Measurements from ENCODE around the gene PRR14.
A peak's percentile ranks its signal among the peaks of the same experiment; 100 is the strongest.

PRR14 gene

DNA sequence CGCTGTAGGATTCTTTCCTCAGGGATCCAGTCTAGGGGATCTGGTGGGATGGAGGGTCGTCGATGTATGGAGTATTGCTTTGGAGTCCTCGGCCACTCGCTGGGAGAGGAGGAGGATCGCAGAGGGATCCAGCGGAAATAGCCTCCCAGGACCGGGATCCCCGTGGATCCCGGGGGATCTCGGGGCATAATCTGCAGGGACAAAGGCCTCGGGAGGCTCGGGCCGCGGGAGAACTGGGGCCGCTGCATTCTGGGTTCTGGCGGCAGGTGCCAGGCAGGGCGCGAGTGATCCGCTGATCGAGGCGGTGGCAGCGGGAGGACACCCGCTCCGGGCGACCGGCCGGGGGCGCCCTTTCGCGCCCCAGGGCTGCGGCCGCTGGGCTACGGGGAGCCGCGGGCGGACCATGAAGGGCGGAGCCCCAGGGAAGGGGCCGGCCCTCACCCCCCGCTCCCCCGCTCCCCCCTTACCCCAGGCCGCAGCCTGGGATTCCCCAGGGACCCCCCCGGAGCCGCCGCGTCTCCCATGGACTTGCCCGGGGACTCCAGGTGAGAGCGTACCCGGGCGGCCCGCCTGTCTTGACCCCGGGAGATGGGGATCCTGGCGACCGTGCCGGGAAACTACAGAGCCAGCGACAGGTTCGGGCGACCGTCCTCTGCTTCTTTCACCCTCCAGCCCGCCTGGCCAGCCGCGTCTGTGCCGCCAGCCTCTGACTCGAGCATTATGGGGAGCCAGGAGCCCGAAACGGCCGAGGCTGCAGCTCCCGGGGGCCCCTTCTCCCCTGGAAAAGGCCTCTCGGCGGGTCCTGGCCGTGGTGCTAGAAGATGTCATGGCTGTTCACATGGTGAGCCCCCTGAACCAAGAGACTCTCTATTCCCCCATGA is 604 bp downstream of the PRR14 start (continued):
- no peak for TF ChIP-seq ZNF362 (tag by site-specific recombination; IDR thresholded peaks at IDR 0.05)

DNA sequence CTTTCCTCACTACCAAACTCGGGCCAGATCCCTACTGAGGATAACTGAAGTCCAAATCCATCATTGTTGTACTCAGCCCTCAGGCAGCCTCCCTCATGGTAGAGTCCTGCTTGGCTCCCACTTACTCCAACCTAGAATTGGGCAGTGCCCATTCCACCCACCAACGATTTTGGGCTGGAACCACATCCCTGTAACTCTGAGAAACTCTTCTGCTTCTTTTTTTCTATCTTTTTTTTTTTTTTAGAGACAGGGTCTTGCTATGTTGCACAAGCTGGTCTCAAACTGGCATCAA is 1.2 kb downstream of the PRR14 start:
- Histone ChIP-seq H3K27ac (ENCODE audit: extremely low read depth, low read depth, low read length) (peak overlapping the region; percentile 64), H3K4me3 (ENCODE audit: low read depth, low read length) (peak overlapping the region; percentile 80), H3K9me3 (ENCODE audit: control insufficient read depth, insufficient read depth, low read depth, low read length) (no peaks in the 10 kb centered on the region), H3K36me3 (ENCODE audit: control insufficient read depth in 2 of 2, insufficient read depth in 1 of 2, low read length in 2 of 2) (peaks cover 17 to 49% of the 10 kb centered on the region in 2 experiments; a peak in 2 of 3 replicates), H3K4me1 (ENCODE audit: control insufficient read depth, insufficient read depth, low read length) (no peaks in the 10 kb centered on the region)
- TF ChIP-seq ZNF639 (tag by site-specific recombination; IDR thresholded peaks at IDR 0.05) = no peak
- TF ChIP-seq ZNF600 (tag by site-specific recombination; IDR thresholded peaks at IDR 0.05) = 0 out of 2 replicates have a peak, but pooled peaks have one; percentile 44
- no peak for TF ChIP-seq SP3 (tag by site-specific recombination; IDR thresholded peaks at IDR 0.05)
- TF ChIP-seq, protein P1, sequence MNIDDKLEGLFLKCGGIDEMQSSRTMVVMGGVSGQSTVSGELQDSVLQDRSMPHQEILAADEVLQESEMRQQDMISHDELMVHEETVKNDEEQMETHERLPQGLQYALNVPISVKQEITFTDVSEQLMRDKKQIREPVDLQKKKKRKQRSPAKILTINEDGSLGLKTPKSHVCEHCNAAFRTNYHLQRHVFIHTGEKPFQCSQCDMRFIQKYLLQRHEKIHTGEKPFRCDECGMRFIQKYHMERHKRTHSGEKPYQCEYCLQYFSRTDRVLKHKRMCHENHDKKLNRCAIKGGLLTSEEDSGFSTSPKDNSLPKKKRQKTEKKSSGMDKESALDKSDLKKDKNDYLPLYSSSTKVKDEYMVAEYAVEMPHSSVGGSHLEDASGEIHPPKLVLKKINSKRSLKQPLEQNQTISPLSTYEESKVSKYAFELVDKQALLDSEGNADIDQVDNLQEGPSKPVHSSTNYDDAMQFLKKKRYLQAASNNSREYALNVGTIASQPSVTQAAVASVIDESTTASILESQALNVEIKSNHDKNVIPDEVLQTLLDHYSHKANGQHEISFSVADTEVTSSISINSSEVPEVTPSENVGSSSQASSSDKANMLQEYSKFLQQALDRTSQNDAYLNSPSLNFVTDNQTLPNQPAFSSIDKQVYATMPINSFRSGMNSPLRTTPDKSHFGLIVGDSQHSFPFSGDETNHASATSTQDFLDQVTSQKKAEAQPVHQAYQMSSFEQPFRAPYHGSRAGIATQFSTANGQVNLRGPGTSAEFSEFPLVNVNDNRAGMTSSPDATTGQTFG (tag by site-specific recombination; IDR thresholded peaks at IDR 0.05; ENCODE audit: borderline replicate concordance) = no peak
- TF ChIP-seq ZBTB17 (tag by site-specific recombination; IDR thresholded peaks at IDR 0.05) = peak; percentile 22; the same call in 1 of the 2 replicates
- peak; percentile 86; the same call in 1 of the 2 replicates for TF ChIP-seq ZNF16 (tag by site-specific recombination; IDR thresholded peaks at IDR 0.05; ENCODE audit: low read depth)
- TF ChIP-seq ZSCAN30 (tag by site-specific recombination; IDR thresholded peaks at IDR 0.05) = no peak
- TF ChIP-seq, protein P2, sequence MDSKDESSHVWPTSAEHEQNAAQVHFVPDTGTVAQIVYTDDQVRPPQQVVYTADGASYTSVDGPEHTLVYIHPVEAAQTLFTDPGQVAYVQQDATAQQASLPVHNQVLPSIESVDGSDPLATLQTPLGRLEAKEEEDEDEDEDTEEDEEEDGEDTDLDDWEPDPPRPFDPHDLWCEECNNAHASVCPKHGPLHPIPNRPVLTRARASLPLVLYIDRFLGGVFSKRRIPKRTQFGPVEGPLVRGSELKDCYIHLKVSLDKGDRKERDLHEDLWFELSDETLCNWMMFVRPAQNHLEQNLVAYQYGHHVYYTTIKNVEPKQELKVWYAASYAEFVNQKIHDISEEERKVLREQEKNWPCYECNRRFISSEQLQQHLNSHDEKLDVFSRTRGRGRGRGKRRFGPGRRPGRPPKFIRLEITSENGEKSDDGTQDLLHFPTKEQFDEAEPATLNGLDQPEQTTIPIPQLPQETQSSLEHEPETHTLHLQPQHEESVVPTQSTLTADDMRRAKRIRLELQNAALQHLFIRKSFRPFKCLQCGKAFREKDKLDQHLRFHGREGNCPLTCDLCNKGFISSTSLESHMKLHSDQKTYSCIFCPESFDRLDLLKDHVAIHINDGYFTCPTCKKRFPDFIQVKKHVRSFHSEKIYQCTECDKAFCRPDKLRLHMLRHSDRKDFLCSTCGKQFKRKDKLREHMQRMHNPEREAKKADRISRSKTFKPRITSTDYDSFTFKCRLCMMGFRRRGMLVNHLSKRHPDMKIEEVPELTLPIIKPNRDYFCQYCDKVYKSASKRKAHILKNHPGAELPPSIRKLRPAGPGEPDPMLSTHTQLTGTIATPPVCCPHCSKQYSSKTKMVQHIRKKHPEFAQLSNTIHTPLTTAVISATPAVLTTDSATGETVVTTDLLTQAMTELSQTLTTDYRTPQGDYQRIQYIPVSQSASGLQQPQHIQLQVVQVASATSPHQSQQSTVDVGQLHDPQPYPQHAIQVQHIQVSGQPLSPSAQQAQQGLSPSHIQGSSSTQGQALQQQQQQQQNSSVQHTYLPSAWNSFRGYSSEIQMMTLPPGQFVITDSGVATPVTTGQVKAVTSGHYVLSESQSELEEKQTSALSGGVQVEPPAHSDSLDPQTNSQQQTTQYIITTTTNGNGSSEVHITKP (tag by site-specific recombination; IDR thresholded peaks at IDR 0.05) = peak; percentile 76; the same call in 1 of the 2 replicates
- TF ChIP-seq ZNF335 (tag by site-specific recombination; conservative IDR thresholded peaks at IDR 0.05) = 0 out of 2 replicates have a peak, but pooled peaks have one; percentile 4
- TF ChIP-seq RBAK (tag by site-specific recombination; IDR thresholded peaks at IDR 0.05) = no peak
- peak; percentile 1 for TF ChIP-seq ZBTB20 (tag by site-specific recombination; IDR thresholded peaks at IDR 0.05)
- no peak for TF ChIP-seq ZNF26 (tag by site-specific recombination; IDR thresholded peaks at IDR 0.05)
- ChIA-PET CTCF (interaction anchor here (0.7 to 2.1 kb wide), 3 partner anchors 42 to 576 kb away, joined by 3 to 9 read pairs (median 6); partner anchors contain the start of gene PPP4C), POLR2A (interaction anchor here (1.0 kb wide), 1 partner anchor 18 kb away, joined by 4 read pairs; no protein-coding TSS in a partner anchor)
